ENCODE results near the gene C16orf54. TPM values are rescaled to one million over a fixed set of nuclear protein-coding genes. Genes with fewer than 3 reads are reported as not detected.
"Not testable (repeated sequence)": the region's sequence is repeated elsewhere in the genome, so short reads cannot be mapped to it uniquely, and the experiment has no call there.

The C16orf54 gene
- total RNA-seq, 3 donors from 2014 or later = 1.6 to 3.4 (median 1.7) TPM

- no peak for TF ChIP-seq CTCF (IDR thresholded peaks at IDR 0.05)
- DNase-seq (no peak), ATAC-seq (peak; percentile 49)
- Histone ChIP-seq H3K4me1 (ENCODE audit: low read depth) (peaks cover 8% of the 10 kb centered on the region), H3K9me3 (no peaks in the 10 kb centered on the region), H3K36me3 (ENCODE audit: low read depth) (no peaks in the 10 kb centered on the region), H3K4me3 (no peak overlapping the region)
- intact Hi-C loops (cut with DNase I, micrococcal nuclease) = no loop called here
Observed at GRCh38 chr16:29756654-29757053, 10.9 kb upstream of the C16orf54 start.

- H3K36me3 ChIP-seq (ENCODE audit: low read depth) = no peaks in the 10 kb centered on the region
- no peak for TF ChIP-seq CTCF (IDR thresholded peaks at IDR 0.05)
- no peak overlapping the region for H3K4me3 ChIP-seq
- ATAC-seq (no peak), DNase-seq (no peak)
- intact Hi-C loops (cut with DNase I, micrococcal nuclease) = no loop called here
- H3K9me3 ChIP-seq = no peaks in the 10 kb centered on the region
- H3K4me1 ChIP-seq (ENCODE audit: low read depth) = peaks cover 4% of the 10 kb centered on the region
Observed at GRCh38 chr16:29753516-29753915, 7.7 kb upstream of the C16orf54 start.

GRCh38 chr16:29748760-29749149 is 3.0 kb upstream of the C16orf54 start:
- H3K9me3 ChIP-seq; H3K36me3 ChIP-seq (ENCODE audit: low read depth); intact Hi-C loops (cut with DNase I, micrococcal nuclease); DNase-seq; ATAC-seq; H3K4me3 ChIP-seq: not testable (repeated sequence)
- H3K4me1 ChIP-seq (ENCODE audit: low read depth) = peaks cover 21% of the 10 kb centered on the region

GRCh38 chr16:29747947-29748759 is 2.4 kb upstream of the C16orf54 start:
- ATAC-seq (peak; percentile 28), DNase-seq (peak in 2 of 3 donors; percentile 49 to 60)
- no peak for TF ChIP-seq CTCF (IDR thresholded peaks at IDR 0.05)
- intact Hi-C loops (cut with DNase I, micrococcal nuclease) = no loop called here
- Histone ChIP-seq H3K4me3 (no peak overlapping the region), H3K4me1 (ENCODE audit: low read depth) (peaks cover 25% of the 10 kb centered on the region), H3K9me3 (no peaks in the 10 kb centered on the region), H3K36me3 (ENCODE audit: low read depth) (no peaks in the 10 kb centered on the region)

- H3K4me3 ChIP-seq = not testable (repeated sequence)
Observed at GRCh38 chr16:29746518-29746917, 728 bp upstream of the C16orf54 start.

GRCh38 chr16:29745121-29745852 is 503 bp downstream of the C16orf54 start:
- no peaks in the 10 kb centered on the region for H3K9me3 ChIP-seq
- ATAC-seq = peak; percentile 57
- peak in 2 of 3 donors; percentile 46 to 65 for DNase-seq

More at GRCh38 chr16:29746518-29746917, 728 bp upstream of the C16orf54 start:
- H3K9me3 ChIP-seq; ATAC-seq; H3K36me3 ChIP-seq (ENCODE audit: low read depth); intact Hi-C loops (cut with DNase I, micrococcal nuclease): not testable (repeated sequence)
- peaks cover 31% of the 10 kb centered on the region for H3K4me1 ChIP-seq (ENCODE audit: low read depth)
- peak in 1 of 3 donors; percentile 30 for DNase-seq

More at GRCh38 chr16:29745121-29745852, 503 bp downstream of the C16orf54 start:
- no peaks in the 10 kb centered on the region for H3K36me3 ChIP-seq (ENCODE audit: low read depth)
- intact Hi-C loops (cut with DNase I, micrococcal nuclease) = no loop called here
- no peak for TF ChIP-seq CTCF (IDR thresholded peaks at IDR 0.05)
- peaks cover 39% of the 10 kb centered on the region for H3K4me1 ChIP-seq (ENCODE audit: low read depth)
- no peak overlapping the region for H3K4me3 ChIP-seq

All from mucosa of descending colon (tissue), 3 donors.